HG02678 (cell line): Measurements from ENCODE around the gene TRIP10.

Experiments used
- ATAC-seq: cut with Tn5 transposase; IDR thresholded peaks from one replicate; pipeline ENCODE4 v1.9.1; 2021; ENCODE audit warnings: mild to moderate bottlenecking, moderate library complexity; ENCODE audit not compliant: unreplicated experiment

TRIP10 gene

DNA sequence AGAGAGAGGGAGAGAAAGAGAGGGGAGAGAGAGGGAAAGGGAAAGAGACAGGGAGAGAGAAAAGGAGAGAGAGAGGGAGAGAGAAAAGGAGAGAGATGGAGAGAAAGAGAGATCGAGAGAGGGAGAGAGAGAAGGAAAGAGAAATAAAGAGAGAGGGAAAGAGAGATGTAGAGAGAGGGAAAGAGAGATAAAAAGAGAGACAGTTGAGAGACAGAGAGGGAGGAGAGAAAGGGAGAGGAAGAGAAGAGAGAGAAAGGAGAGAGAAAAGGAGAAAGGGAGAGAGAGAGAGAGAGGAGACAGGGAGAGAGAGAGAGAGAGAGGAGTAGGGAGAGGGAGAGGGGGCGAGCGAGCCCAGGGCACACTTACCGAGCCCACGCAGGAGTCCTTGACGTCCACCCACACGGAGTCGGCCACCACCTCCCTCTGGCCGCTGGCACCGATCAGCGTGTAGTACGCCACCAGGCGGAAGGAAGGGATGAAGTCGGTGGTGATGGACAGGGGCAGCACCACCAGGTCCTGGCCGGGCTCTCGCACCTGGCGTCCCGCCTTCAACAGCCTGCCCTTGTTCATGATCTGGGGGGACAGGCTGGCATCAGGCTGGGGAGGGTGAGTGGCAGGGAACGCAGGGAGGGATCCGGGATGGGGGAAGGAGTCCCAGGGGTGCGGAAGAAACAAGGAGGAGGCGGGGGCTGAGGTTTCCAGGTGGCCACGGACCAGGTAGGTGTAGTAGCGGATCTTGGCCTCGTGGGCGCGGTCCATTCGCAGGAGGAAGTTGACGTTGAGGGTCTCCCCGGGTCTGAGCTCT lies 29.0 kb upstream of the TRIP10 start:
- no peak for ATAC-seq

DNA sequence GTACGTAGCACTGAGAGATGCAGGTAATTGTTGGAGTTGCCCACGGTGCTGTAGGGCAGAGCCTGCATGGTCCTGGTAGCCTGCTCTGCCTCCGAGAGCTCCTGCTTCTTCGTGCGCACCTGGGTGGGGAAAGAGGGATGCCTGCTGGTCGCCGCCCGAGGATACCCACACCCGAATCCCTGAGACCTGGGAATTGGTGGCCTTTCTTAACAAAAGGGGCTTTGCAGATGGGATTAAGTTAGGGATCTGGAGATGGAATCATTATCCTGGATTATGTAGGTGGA lies 28.5 kb upstream of the TRIP10 start:
- ATAC-seq: no peak

DNA sequence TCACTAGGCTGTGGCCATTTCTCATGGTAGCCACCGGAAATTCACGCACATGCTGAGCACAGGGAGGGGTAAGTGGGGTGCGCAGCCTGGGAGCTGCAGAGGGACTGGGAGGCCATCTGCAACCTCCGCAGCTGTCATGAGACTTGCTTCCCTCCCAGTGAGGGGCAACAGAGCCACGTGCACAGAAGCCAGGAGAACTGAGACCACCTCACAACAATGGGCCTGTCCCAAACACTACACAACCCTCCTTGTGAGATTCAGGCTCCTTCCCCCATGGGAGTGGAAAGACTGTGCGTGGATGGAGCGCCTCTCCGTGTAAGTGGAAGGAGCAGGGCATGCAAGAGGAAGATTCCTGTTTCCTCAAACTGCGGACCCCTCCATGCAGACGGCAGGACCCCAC lies 27.9 kb upstream of the TRIP10 start:
- no peak for ATAC-seq

DNA sequence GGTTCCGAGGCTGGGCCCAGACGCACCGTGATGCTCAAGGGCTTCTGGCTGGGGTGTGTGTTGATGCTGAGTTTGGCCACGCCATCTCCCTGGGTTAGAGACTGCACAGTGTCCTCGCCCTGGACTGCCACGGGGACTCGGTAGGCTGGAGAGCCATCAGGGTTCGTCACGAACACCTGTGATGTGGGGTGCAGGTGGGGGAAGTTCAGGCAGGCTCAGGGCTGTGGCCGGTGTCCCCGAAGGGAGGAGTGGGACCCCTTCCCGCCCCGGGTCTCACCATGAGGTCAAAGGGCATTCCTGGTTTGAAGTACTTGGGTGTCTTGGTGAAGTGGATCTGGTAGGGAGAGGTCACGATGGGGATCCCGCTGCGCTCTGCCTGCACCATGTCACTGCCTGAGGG lies 27.2 kb upstream of the TRIP10 start:
- no peak for ATAC-seq

DNA sequence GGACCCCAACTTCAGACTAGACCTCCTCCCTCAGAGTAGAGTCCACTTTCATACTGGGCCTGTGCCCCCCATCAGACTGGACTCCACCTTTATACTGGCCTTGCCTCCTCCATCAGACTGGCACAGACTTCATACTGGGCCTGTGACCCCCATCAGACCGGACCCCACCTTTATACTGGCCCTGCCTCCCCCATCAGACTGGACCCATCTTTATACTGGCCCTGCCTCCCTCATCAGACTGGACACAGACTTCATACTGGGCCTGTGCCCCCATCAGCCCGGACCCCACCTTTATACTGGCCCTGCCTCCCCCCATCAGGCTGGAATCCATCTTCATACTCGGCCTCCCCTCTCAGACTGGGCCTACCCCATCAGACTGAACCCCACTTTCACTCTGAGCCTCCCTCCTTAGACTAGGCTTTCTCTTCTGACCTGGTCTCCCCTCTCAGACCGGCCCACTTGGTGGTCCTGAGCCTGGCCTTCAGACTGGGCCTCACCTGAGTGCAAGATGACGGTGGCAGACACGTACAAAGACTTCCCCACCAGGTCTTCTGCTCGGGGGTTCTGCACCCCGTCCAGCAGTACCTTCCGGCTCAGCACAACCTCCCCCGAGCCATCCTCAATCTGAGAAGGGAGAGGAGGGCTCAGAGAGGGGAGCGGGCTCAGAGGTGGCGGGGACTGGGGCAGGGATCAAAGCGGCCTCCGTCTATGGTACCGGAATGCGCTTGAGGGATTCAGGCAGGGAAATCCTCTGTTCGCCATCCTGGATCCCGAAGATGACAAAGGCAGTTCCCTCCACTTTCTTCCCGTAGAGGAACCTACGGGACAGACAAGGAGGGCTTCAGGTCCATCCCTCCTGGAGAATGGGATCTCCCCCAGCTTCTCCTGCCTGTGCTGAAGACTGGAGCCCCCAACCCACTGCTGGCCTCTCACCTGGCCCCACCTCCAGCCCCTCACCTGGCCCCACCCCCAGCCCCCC lies 26.5 kb upstream of the TRIP10 start:
- ATAC-seq: no peak

DNA sequence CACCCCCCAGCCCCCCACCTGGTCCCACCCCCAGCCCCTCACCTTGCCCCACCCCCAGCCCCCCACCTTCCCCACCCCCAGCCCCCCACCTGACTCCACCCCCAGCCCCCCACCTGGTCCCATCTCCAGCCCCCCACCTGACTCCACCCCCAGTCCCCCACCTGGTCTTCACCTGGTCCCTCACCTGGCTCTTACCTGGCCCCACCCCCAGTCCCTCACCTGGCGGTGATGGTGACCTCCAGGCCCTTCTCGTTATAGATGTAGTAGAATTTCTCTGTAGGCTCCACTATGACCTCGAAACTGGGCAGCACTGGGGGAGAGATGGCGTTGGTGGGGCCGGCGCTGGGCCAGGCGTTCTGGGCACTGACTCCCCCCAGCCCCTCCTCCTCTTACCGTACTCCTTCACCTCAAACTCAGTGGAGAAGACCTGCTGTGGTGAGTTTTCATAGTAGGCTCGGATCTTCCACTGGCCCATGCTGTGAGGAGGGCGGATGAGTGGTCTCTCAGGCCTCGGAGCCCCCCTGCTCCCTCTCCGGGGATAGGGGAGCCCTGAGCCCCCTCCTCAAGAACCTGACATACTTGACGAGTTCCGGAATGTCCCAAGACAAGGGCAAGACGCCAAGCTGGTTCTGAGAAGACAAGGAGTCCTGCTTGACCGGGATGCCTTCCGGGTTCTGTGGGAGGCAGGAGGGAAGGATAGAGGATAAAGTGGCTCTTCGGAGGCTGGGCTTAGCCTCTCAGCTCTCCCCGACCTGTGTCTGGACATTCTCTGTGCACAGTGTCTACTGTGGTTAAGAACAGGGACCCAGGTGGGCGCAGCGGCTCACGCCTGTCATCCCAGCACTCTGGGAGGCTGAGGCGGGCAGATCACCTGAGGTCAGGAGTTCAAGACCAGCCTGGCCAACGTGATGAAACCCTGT lies 25.4 kb upstream of the TRIP10 start:
- ATAC-seq: no peak

DNA sequence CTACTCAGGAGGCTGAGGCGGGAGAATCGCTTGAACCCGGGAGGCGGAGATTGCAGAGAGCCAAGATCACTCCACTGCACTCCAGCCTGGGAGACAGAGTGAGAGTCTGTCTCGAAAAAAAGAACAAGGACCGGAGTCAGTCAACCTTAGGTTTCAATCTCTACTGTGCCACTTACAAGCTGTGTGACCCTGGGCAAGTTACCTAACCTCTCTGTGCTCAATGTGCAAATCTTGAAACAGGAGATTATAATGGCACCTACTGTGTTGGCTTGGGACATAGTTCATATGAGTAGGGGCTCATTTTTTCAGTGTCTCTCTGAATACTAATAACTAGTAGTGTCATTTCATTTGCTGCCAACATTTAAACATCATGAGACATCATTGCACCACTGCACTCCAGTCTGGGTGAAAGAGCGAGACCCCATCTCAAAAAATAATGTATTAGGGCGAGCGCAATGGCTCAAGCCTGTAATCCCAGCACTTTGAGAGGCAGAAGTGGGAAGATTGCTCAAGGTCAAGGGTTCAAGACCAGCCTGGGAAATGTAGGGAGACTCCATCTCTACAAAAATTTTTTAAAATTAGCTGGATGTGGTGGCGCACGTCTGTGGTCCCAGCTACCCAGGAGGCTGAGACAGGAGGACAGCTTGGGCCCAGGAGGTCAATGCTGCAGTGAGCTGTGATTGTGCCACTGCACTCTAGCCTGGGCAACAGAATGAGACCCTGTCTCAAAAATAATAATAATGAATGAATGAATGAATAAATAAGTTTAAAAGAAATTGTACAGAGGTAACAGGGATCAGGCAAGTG lies 24.5 kb upstream of the TRIP10 start:
- ATAC-seq: no peak

DNA sequence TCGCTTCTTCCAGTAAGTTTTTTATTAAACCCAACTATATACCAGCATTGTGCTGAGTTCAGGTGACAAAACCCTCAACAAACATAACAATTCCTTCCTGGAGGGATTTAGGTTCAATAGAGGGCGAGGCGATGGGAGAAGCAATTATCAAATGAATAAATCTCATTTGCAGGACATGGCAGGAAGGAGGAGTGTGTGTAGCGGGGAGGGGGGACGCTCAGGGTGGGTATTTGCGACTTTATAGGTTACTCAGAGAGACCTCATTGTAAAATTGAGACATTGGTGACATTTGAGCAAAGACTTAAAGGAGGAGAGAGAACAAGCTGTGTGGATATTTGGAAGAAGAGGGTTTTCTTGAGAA lies 22.9 kb upstream of the TRIP10 start:
- no peak for ATAC-seq

DNA sequence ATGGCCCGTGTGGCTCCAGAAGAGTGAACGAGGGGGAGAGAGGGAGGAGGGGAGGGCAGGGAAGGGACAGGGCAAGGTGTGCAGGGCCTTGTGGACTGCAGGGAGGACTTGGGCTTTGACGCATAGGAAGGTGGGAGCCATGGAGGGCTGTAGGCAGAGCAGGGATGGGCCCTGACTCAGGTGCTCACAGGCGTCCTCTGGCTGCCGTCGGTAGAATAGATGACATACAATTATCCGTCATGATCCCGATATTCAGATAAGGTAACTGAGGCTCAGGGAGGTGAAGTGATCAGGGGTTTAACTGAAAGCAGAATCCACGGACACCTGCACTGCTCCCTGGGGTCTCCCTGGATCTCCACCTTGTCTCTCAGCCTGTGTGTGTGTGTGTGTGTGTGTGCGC lies 22.4 kb upstream of the TRIP10 start:
- ATAC-seq: no peak

DNA sequence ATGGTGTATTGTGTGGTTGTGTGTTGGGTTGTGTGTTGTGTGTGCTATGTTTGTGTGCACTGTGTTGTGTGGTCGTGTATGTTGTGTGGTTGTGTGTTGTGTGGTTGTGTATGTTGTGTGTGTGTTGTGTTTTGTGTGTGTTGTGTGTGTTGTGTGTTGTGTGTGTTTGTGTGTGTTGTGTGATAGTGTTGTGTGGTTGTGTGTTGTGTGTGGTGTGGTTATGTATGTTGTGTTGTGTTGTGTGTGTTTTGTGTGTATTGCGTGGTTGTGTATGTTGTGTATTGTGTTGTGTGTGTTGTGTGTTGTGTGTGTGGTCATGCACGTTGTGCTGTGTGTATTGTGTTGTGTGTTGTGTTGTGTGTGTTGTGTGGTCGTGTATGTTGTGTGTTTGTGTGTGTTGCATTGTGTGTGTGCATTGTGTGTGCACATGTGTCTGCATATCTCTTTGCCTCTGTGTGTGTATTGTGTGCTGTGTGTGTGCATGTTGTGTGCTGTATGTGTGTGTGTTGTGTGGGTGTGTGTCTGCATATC lies 22.0 kb upstream of the TRIP10 start:
- no peak for ATAC-seq

DNA sequence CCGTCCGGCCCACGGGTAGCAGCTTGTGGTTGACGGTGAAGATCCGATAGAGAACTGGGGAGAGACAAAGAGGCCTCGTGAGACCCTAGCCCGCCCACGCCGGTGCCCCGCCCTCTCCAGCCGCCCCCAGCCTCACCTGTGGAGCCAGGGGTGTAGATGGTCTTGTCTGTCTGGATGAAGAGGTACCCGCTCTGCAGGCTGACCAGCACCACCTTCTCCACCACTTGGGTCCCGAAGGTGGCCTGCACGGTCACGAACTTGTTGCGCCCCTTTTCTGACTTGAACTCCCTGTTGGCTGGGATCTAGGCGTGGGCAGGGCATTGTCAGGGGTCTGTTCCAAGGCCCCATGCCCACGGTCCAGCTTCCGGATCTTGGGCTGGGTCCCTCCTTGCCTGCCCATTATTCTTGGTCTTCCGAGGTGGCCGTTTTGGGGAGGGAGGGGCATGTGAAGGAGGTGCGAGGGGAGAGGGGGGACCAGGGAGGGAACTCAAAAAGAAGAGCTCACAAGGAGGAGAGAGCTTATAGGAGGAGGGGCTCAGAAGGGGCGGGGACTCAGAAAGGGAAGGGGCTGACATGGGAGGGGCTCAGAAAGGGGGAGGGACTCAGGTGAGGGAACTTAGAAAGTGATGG lies 21.3 kb upstream of the TRIP10 start:
- ATAC-seq: no peak

DNA sequence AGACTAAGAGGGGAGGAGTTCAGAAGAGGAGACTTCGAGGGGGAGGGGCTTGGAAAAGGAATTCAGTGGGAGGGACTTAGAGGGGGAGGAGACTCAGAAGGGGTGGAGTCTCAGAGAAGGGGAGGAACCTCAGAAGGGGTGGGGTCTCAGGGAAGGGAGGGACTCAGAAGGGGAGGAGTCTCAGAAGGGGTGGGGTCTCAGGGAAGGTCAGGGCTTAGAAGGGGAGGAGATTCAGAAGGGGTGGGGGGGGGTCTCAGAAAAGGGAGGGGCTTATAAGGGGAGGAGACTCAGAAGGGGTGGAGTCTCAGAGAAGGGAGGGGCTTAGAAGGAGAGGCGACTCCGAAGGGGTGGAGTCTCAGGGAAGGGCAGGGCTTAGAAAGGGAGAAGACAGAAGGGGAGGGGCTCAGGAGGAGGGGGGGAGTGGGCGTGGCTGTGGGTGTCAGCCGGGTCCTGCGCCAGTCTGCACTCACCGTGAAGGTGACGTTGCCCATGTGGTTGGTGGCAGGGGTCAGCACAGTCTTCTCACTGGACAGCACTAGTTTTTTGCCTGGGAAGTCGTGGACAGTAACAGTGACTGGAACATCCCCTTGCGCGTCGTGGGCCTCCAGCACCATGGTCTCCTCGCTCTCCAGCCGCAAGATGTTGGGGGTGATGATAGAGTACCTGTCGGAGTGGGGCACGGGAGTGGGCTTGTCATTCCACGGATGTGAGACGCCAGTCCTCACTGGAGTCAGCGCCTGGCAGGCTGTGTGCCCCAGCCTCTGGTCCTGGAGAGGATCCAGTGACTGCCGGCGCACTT lies 20.5 kb upstream of the TRIP10 start:
- ATAC-seq: no peak

DNA sequence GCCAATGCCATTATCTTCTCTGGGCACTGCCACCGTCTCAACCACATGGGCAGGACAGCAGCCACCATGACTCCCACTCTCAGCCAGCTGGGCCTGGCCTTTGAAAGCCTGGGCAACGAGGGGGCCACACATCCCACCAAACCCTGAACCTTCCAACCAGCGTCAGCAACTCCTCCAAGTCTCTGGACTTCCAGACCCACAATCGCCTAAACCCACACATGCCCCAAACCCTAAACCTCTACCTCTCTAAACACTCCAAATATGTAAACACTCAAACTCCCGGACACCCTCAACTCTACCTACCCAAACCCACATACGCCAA lies 20.0 kb upstream of the TRIP10 start:
- no peak for ATAC-seq

DNA sequence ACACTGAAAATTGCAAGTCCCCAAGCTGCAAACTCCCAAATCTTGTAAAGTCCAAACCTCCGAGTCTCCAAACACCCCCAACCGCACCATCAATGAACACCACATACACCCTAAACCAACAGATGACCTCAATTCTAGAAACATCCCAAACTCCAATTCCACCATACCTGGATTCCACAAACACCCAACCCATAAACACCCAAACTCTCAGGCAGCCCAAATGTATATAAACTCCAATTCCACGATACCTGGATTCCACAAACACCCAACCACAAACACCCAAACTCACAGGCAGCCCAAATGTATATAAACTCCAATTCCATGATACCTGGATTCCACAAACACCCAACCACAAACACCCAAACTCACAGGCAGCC lies 19.5 kb upstream of the TRIP10 start:
- ATAC-seq: no peak

DNA sequence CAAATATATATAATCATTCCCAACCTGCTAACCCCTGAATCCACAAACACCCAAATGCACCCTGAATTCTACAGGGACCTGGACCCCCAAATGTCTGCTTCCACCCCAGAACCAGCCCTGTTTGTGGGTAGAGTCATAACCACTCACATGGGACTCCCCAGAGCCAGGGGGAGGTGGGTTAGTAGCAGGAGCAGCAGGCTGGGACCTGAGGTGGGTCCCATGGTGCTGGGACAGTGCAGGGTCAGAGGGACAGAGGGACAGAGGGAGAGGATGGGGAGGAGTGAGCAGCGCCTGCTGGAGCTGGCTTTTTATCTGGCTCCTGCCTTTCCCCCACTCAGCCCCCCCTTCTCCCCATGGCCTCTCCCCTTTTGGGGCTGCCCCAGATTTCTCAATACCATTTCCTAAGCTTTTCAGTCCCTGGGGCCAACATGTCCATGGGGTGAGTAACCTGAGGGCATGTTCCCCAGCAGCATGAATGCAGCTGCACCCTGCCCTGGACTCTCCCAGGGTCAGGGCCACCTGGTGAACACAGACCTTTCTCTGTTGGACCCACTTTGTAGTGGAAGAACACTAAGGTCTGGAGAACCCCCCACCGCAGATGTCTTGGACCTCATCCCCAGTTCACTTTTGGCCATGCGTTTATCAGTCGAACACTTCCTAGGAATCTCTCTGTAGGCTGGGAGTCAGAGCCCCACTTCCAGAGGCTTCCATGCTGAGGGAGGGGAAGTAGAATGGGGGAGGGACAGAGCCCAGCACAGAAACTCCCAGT lies 18.9 kb upstream of the TRIP10 start, which contains the start of gene C3:
TSS of gene C3 (minus strand) at position 282 of the 769 bp plus-strand sequence. CDS start at position 221, 61 bp downstream.
- ATAC-seq: no peak

DNA sequence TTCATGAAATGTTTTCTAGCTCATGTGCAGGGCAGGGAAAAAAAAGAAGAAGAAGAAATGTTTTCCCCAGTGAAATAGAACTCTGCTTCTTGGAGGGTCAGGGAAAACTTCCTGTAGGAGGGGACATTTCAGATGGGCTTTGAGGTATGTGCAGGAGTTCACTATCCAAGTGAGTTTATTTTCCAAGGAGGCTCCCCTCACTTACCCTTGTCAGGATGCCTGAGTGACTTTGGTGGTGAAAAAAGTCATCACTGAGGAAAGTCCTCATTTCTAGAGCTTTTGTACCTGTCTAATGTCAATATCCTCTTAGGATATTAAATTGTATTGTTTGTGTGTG lies 18.4 kb upstream of the TRIP10 start:
- no peak for ATAC-seq

DNA sequence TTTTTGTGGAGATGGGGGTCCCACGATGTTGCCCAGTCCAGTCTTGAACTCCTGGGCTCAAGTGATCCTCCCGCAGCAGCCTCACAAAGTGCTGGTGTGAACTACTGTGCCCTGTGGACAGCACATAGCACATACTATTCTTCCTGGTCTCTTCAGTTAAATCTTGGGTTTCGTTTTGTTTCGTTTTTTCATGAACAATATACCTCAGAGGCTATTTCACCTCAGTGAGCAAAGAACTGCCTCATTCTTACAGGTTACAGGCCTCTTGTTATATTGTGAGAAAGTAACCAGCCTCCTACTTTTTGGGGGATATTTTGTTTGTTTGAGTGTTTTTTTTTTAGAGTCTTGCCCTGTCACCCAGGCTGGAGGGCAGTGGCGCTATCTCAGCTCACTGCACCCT lies 17.7 kb upstream of the TRIP10 start:
- ATAC-seq: no peak

DNA sequence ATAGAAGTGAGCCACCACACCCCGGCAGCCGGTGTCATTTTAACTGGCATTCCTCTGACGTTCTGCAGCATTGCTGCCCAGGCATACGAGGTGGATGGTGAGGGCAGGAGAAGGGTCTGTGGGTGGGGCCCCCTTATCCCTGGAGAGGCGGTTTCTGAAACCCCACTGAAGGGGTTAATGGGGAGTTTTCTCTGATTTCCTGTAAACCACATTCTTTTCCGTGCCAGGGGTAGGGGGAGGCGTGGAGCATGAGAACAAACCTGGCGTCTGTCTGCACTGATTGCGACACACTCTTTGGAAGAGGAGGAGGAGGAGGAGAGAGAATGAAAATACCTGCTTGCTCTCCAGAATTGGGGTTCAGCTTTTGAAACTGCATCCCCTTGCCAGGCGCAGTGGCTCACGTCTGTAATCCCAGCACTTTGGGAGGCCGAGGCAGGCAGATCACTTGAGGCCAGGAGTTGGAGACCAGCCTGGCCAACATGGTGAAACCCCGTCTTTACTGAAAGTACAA lies 16.3 kb upstream of the TRIP10 start:
- no peak for ATAC-seq
